Esophagus squamous epithelium (tissue), 4 donors: ENCODE results near the gene KANSL1.

Experiments
- POLR2A ChIP-seq, 4 donors: fragments of 450-650 bp; IDR thresholded peaks; one replicate each; pipeline ENCODE4 v1.6.1; 2017; ENCODE audit warnings: antibody characterized with exemption in 4 of 4, mild to moderate bottlenecking in 4 of 4, moderate library complexity in 3 of 4
- TF ChIP-seq, protein P1 (sequence below), 6 experiments: fragments of 450-650 bp in 4 of 6; fragments of 200-600 bp in 2 of 6; sonication (generic) in 2 of 6; IDR thresholded peaks; one replicate each; pipeline ENCODE4 v1.5.1; 2016 to 2019; ENCODE audit warnings: antibody characterized with exemption in 6 of 6, mild to moderate bottlenecking in 4 of 6, moderate library complexity in 4 of 6

- TF ChIP-seq, protein P1, sequence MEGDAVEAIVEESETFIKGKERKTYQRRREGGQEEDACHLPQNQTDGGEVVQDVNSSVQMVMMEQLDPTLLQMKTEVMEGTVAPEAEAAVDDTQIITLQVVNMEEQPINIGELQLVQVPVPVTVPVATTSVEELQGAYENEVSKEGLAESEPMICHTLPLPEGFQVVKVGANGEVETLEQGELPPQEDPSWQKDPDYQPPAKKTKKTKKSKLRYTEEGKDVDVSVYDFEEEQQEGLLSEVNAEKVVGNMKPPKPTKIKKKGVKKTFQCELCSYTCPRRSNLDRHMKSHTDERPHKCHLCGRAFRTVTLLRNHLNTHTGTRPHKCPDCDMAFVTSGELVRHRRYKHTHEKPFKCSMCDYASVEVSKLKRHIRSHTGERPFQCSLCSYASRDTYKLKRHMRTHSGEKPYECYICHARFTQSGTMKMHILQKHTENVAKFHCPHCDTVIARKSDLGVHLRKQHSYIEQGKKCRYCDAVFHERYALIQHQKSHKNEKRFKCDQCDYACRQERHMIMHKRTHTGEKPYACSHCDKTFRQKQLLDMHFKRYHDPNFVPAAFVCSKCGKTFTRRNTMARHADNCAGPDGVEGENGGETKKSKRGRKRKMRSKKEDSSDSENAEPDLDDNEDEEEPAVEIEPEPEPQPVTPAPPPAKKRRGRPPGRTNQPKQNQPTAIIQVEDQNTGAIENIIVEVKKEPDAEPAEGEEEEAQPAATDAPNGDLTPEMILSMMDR (IDR thresholded peaks at IDR 0.05) = no peak
- TF ChIP-seq POLR2A (IDR thresholded peaks at IDR 0.05) = no peak
Measured at GRCh38 chr17:46043606-46044005, 149.6 kb downstream of the KANSL1 start.
